PC-3 (cell line): Measurements from ENCODE around the gene CEACAM3. TPM values are rescaled to one million over a fixed set of nuclear protein-coding genes. Genes with fewer than 3 reads are reported as not detected.

Source experiments
- ATAC-seq: fragments of 200-7000 bp; cut with Tn5 transposase; 2 replicates; pipeline ENCODE4 v1.9.1; 2020; ENCODE audit warnings: mild to moderate bottlenecking, moderate library complexity
- BruUV-seq: library from RNA; stranded (reverse); fragments of 400-500 nt; replicated peaks from 2 replicates; lab custom pipeline; 2021; lab: Mats Ljungman, UMichigan
- CTCF ChIA-PET: fragments of 300-600 bp; sonication (Branson Sonifier 250); formaldehyde crosslinking; loops from one replicate; lab custom pipeline; 2022; ENCODE audit warnings: antibody characterized with exemption; lab: Charles Lee
- POLR2A ChIA-PET: fragments of 300-600 bp; sonication (Branson Sonifier 250); formaldehyde crosslinking; loops from one replicate; lab custom pipeline; 2022; ENCODE audit warnings: antibody characterized with exemption; ENCODE audit not compliant: unreplicated experiment; lab: Charles Lee
- DNase-seq: peaks from one replicate; pipeline ENCODE4 v3.0.0-alpha.2; 2015
- H2AFZ ChIP-seq: fragments of 300-600 bp; sonication (generic); 2 replicates; pipeline ENCODE4 v1.6.0; 2016; ENCODE audit warnings: antibody characterized with exemption, low read length
- H3F3A ChIP-seq: fragments of 300-600 bp; sonication (generic); one replicate; pipeline ENCODE4 v1.6.0; 2017; ENCODE audit warnings: antibody characterized with exemption, low read length, control low read depth, mild to moderate bottlenecking; ENCODE audit not compliant: unreplicated experiment
- H3K27ac ChIP-seq: fragments of 300-600 bp; sonication (generic); 2 replicates; pipeline ENCODE4 v1.5.1; 2016; ENCODE audit warnings: mild to moderate bottlenecking, low read length
- H3K27me3 ChIP-seq: fragments of 300-600 bp; sonication (generic); 2 replicates; pipeline ENCODE4 v1.6.1; 2016; ENCODE audit warnings: low read length, mixed read lengths
- H3K36me3 ChIP-seq: fragments of 300-600 bp; sonication (generic); 2 replicates; pipeline ENCODE4 v1.6.1; 2016; ENCODE audit warnings: low read depth, mixed run types, low read length, mixed read lengths
- H3K4me1 ChIP-seq: fragments of 300-600 bp; sonication (generic); 2 replicates; pipeline ENCODE4 v1.5.1; 2016; ENCODE audit warnings: low read length; ENCODE audit not compliant: insufficient read depth
- H3K4me2 ChIP-seq: fragments of 300-600 bp; sonication (generic); 2 replicates; pipeline ENCODE4 v1.6.0; 2016; ENCODE audit warnings: low read length
- H3K4me3 ChIP-seq: fragments of 300-600 bp; sonication (generic); 2 replicates; pipeline ENCODE4 v1.5.1; 2016; ENCODE audit warnings: mild to moderate bottlenecking, low read length, mixed read lengths
- H3K79me2 ChIP-seq: fragments of 300-600 bp; sonication (generic); 2 replicates; pipeline ENCODE4 v1.6.1; 2017; ENCODE audit warnings: low read length, mixed read lengths
- H3K9ac ChIP-seq: fragments of 300-600 bp; sonication (generic); 2 replicates; pipeline ENCODE4 v1.6.0; 2016; ENCODE audit warnings: mild to moderate bottlenecking, low read length
- H3K9me2 ChIP-seq: fragments of 300-600 bp; sonication (generic); replicated peaks from 2 replicates; pipeline ENCODE4 v1.6.1; 2016; ENCODE audit warnings: mixed run types, low read length, mixed read lengths
- H3K9me3 ChIP-seq: fragments of 300-600 bp; sonication (generic); 2 replicates; pipeline ENCODE4 v1.6.1; 2016; ENCODE audit warnings: low read length, mixed read lengths
- H4K20me1 ChIP-seq: fragments of 300-600 bp; sonication (generic); 2 replicates; pipeline ENCODE4 v1.6.1; 2016; ENCODE audit warnings: low read length, mixed read lengths
- EZH2 ChIP-seq: fragments of 300-600 bp; sonication (generic); IDR thresholded peaks from one replicate; pipeline ENCODE4 v1.6.1; 2017; ENCODE audit warnings: antibody characterized with exemption, mild to moderate bottlenecking, low read length; ENCODE audit not compliant: unreplicated experiment
- EZH2phosphoT487 ChIP-seq: fragments of 300-600 bp; sonication (generic); IDR thresholded peaks from 2 replicates; pipeline ENCODE4 v1.6.1; 2018; ENCODE audit warnings: mild to moderate bottlenecking, antibody characterized with exemption, low read length, borderline replicate concordance
- intact Hi-C: fragments of 100-400 bp; cut with micrococcal nuclease; formaldehyde crosslinking; loops from 2 replicates; pipeline ENCODE4 v1.9.0; 2023
- total RNA-seq: library from RNA; depleted of rRNA; stranded (reverse); fragments of >200 nt; gene quantifications from 2 replicates; pipeline ENCODE4 v1.2.3, GENCODE V29; 2014
- TF ChIP-seq, protein P1 (sequence below): fragments of 300-600 bp; sonication (generic); conservative IDR thresholded peaks from 2 replicates; pipeline ENCODE4 v1.5.1; 2017; ENCODE audit warnings: antibody characterized with exemption, low read depth, mild to moderate bottlenecking, low read length

Gene CEACAM3
- total RNA-seq, 1 experiment from 2014 or later, result not detected

- intact Hi-C loops, result no loop called here
- DNase-seq (peak; percentile 76), ATAC-seq (no peak)
- peak overlapping the region; percentile 7; the same call in 1 of the 2 replicates for H3K4me3 ChIP-seq
- no peaks in the 10 kb centered on the region for H3K36me3 ChIP-seq
- peak overlapping the region; percentile 88 for H3K9ac ChIP-seq
- no peaks in the 10 kb centered on the region for H3F3A ChIP-seq
- H3K4me1 ChIP-seq, result peaks cover 65% of the 10 kb centered on the region
- no peaks in the 10 kb centered on the region for H3K79me2 ChIP-seq
- ChIA-PET CTCF (interaction anchor here (0.8 kb wide), 1 partner anchor 23 kb away, joined by 3 read pairs; no protein-coding TSS in a partner anchor), POLR2A (no interaction called here)
- H4K20me1 ChIP-seq, result no peaks in the 10 kb centered on the region
- BruUV-seq, result no TSS peak
- no peak overlapping the region for H2AFZ ChIP-seq
- H3K27me3 ChIP-seq, result no peaks in the 10 kb centered on the region
- peak overlapping the region; percentile 99 for H3K27ac ChIP-seq
- TF ChIP-seq EZH2 (no peak), EZH2phosphoT487 (no peak)
- TF ChIP-seq, protein P1, sequence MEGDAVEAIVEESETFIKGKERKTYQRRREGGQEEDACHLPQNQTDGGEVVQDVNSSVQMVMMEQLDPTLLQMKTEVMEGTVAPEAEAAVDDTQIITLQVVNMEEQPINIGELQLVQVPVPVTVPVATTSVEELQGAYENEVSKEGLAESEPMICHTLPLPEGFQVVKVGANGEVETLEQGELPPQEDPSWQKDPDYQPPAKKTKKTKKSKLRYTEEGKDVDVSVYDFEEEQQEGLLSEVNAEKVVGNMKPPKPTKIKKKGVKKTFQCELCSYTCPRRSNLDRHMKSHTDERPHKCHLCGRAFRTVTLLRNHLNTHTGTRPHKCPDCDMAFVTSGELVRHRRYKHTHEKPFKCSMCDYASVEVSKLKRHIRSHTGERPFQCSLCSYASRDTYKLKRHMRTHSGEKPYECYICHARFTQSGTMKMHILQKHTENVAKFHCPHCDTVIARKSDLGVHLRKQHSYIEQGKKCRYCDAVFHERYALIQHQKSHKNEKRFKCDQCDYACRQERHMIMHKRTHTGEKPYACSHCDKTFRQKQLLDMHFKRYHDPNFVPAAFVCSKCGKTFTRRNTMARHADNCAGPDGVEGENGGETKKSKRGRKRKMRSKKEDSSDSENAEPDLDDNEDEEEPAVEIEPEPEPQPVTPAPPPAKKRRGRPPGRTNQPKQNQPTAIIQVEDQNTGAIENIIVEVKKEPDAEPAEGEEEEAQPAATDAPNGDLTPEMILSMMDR, result no peak
- H3K4me2 ChIP-seq, result peak overlapping the region; percentile 63
- no peaks in the 10 kb centered on the region for H3K9me3 ChIP-seq
- H3K9me2 ChIP-seq, result no peaks in the 10 kb centered on the region
These were observed 19.7 kb upstream of the CEACAM3 start for GRCh38 chr19:41776700-41777099.

GRCh38 chr19:41783612-41784011, 12.8 kb upstream of the CEACAM3 start:
- H3K27ac ChIP-seq, result no peak overlapping the region
- no peaks in the 10 kb centered on the region for H3F3A ChIP-seq
- POLR2A ChIA-PET, result no interaction called here
- CTCF ChIA-PET, result no interaction called here
- H3K4me1 ChIP-seq, result peaks cover 21% of the 10 kb centered on the region
- H3K9me3 ChIP-seq, result no peaks in the 10 kb centered on the region
- no peak overlapping the region for H3K4me3 ChIP-seq
- BruUV-seq, result no TSS peak
- H3K9me2 ChIP-seq, result no peaks in the 10 kb centered on the region
- no peak overlapping the region for H3K9ac ChIP-seq
- TF ChIP-seq, protein P1, result no peak
- TF ChIP-seq EZH2 (no peak), EZH2phosphoT487 (no peak)
- DNase-seq, result no peak
- no peaks in the 10 kb centered on the region for H3K36me3 ChIP-seq
- no peaks in the 10 kb centered on the region for H3K27me3 ChIP-seq
- H4K20me1 ChIP-seq, result no peaks in the 10 kb centered on the region
- H3K79me2 ChIP-seq, result no peaks in the 10 kb centered on the region
- no peak overlapping the region for H2AFZ ChIP-seq
- intact Hi-C loops, result no loop called here
- ATAC-seq, result no peak
- H3K4me2 ChIP-seq, result no peak overlapping the region

GRCh38 chr19:41784312-41784711, 12.1 kb upstream of the CEACAM3 start:
- BruUV-seq, result no TSS peak
- TF ChIP-seq EZH2phosphoT487 (no peak), EZH2 (no peak)
- TF ChIP-seq, protein P1, result no peak
- no peaks in the 10 kb centered on the region for H3K27me3 ChIP-seq
- intact Hi-C loops, result no loop called here
- 0 out of 2 replicates have a peak overlapping the region, but pooled peaks have one; percentile 54 for H3K27ac ChIP-seq
- peaks cover 22% of the 10 kb centered on the region for H3K4me1 ChIP-seq
- H3K9me2 ChIP-seq, result no peaks in the 10 kb centered on the region
- H4K20me1 ChIP-seq, result no peaks in the 10 kb centered on the region
- H3K4me2 ChIP-seq, result no peak overlapping the region
- H3K4me3 ChIP-seq, result no peak overlapping the region
- no peaks in the 10 kb centered on the region for H3F3A ChIP-seq
- ChIA-PET CTCF (interaction anchor here (0.6 to 1.1 kb wide), 5 partner anchors 9 to 79 kb away, joined by 3 to 7 read pairs (median 3); no protein-coding TSS in a partner anchor), POLR2A (no interaction called here)
- no peaks in the 10 kb centered on the region for H3K79me2 ChIP-seq
- DNase-seq (no peak), ATAC-seq (no peak)
- peak overlapping the region; percentile 46; the same call in 1 of the 2 replicates for H3K9ac ChIP-seq
- no peaks in the 10 kb centered on the region for H3K36me3 ChIP-seq
- no peaks in the 10 kb centered on the region for H3K9me3 ChIP-seq
- H2AFZ ChIP-seq, result no peak overlapping the region
